GM10266 (cell line): ENCODE data around the gene ARHGAP4.

Experiments used
- DNase-seq: peaks from one replicate; pipeline ENCODE4 v3.0.0; 2012; ENCODE audit errors: extremely low spot score
- TF ChIP-seq, protein P1 (sequence below): IDR thresholded peaks from 2 replicates; pipeline ENCODE4 v1.5.1; 2012; ENCODE audit warnings: mild to moderate bottlenecking, low read depth; ENCODE audit not compliant: control insufficient read depth, insufficient read depth; ENCODE audit errors: missing control alignments

Gene ARHGAP4

DNA sequence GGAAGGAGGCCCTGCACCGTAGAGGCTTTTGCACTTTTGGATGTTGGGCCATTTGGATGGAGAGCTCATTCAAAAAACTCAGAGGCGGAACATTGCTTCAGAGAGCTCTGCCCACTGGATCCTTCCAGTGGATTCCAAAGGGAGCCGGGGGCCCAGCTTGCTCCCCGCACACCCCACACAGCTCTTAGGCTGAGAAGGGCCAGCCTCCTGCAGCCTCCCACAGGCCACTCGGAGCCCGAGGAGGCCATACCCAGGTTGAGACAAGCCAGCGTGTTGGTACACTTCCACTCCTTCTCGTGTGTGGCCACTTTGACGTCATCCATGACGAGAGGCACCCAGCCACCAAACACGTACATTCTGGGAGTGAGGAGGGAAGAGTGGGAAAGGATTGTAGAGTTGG lies 35.2 kb upstream of the ARHGAP4 start:
- DNase-seq, result no peak
- TF ChIP-seq, protein P1, sequence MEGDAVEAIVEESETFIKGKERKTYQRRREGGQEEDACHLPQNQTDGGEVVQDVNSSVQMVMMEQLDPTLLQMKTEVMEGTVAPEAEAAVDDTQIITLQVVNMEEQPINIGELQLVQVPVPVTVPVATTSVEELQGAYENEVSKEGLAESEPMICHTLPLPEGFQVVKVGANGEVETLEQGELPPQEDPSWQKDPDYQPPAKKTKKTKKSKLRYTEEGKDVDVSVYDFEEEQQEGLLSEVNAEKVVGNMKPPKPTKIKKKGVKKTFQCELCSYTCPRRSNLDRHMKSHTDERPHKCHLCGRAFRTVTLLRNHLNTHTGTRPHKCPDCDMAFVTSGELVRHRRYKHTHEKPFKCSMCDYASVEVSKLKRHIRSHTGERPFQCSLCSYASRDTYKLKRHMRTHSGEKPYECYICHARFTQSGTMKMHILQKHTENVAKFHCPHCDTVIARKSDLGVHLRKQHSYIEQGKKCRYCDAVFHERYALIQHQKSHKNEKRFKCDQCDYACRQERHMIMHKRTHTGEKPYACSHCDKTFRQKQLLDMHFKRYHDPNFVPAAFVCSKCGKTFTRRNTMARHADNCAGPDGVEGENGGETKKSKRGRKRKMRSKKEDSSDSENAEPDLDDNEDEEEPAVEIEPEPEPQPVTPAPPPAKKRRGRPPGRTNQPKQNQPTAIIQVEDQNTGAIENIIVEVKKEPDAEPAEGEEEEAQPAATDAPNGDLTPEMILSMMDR, result no peak

DNA sequence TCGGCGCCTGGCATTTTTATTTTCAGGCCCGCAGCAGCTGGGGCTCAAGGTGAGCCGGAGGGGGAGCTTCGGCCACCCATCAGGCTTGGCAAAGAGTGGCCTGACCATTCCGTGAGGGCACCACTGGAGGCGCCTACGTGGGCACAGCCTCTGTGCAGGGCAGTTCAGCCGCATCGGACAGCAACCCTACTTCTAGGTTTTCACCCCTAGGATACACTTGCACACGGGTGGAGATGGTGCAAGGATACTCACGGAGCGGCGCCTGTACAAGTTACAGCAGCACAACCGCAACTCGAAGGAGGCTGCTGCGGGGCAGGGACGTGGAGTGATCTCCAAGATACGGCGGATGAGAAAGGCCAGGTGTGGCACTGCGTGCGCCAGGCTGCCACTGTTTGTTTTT lies 34.7 kb upstream of the ARHGAP4 start:
- TF ChIP-seq, protein P1, result no peak
- no peak for DNase-seq

DNA sequence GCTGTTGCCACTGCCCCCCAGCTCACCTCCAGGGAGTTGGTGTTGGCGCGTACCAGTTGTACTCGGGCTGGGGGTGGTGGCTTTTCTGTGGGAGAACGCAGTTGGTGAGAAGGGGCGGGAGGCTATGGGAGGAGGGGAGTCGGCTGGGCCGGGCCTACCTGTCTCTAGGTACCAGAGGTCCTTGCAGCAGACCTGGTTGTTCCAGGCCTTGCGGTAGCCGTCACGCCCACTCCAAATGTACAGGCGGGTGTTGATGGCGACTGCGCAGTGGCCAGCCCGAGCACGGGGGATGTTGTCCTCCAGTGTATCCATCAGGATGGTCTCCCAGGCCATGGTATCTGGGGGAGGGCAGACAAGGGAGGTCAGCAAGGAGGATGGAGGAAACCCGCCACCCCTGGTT lies 34.0 kb upstream of the ARHGAP4 start:
- no peak for DNase-seq
- TF ChIP-seq, protein P1, result no peak

DNA sequence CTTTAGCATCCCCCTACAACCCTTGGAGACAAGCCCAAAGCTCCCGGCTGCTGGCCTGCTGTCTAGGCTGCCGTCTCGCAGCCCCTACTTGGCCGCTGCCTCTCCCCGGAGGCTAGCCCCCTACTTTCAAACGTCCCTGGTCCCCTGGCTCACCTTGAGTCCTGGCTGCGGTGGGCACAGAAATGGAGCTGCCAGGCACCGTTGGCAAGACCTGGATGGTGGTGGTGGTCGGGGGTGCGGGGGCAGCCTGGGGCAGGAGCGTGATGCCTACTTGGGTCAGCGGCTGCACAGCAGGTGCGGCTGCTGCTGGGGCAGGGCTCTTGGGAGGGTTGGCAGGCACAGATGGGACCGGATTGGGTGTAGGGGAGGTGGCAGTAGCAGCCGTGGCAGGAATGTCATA lies 33.6 kb upstream of the ARHGAP4 start:
- TF ChIP-seq, protein P1, result no peak
- no peak for DNase-seq

DNA sequence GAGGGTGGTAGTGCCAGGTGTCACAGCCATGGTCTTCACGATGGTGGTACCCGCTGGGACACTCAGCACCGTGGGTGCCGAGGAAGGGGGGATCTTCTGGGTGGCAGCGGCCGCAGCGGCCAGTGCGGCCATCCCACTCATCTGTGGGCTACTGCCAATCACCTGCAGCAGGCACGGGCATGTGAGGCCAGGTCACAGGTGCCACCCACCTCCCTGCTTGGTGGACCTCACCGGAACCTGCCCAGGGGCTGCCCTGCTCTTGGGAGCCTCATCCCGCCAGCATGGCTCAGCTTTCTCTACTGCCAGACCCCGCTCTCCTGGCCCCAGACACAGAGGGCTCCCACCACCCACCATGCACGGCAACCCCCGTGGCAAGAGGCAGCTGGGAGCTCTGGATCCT lies 32.5 kb upstream of the ARHGAP4 start:
- TF ChIP-seq, protein P1, result no peak

DNA sequence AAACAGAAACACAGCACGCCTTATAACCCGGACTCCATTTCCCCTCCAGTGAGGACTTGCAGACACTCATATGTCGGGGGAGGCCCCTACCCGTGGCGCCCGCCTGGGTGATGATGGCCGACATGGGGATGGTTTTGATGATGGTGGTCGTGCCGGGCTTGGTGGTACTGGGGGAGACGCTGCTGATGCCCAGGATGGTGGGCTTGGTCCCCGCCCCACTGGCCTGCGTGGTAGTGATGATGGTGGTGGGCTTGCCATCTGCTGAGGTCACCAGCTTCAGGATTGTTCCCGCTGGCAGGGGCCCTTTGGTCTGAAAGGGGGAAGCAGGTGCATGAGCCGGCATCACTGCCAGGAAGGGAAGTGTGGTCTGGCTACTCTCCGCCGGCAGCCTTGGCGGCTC lies 31.2 kb upstream of the ARHGAP4 start:
- DNase-seq, result no peak

More for the DNA sequence above, 32.5 kb upstream of the ARHGAP4 start:
- no peak for DNase-seq

DNA sequence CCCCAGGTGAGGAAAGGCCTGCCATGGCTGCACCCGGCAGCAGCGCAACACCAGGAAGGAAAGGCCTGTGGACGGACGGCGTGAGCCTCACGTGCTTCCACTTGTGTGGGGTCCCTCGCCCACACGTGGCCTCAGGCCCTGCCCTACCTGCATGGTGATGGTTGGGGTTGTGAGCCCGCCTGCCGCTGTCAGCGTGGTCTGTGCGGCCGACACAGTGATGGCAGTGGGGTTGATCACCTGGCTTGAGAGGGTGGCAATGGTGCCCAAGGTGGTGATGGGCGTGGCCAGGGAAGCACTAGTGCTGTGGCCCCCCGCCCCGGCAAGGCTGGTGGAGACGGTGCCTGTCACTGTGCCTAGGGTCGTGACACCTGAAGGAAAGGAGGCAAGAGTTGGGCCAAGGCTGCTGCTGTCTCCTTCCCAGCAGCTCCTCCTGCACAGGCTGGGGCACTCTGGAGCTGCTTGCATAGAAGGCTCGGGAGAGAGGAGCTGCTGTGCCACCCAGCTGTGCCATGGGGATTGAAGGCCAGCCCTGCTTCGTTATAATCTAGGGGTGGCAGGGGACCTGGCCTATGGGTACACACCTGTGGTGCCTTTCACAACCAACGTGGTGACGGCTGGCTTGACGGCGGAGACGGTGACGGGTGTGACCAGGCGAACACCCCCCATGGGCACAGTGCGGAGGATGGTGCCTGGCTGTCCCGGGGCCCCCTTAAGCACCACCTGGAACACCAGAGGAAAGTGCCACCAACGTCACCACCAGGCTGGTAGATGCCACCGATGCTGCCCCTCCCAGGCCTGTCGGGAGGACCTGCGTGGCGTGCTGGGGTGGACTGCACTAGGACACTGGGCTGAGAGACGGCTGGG lies 30.2 kb upstream of the ARHGAP4 start:
- TF ChIP-seq, protein P1, result no peak
- no peak for DNase-seq

More for the DNA sequence above, 31.2 kb upstream of the ARHGAP4 start:
- TF ChIP-seq, protein P1, result no peak
